ENCODE results near the gene KSR2.
"Not testable (repeated sequence)": the region's sequence is repeated elsewhere in the genome, so short reads cannot be mapped to it uniquely, and the experiment has no call there.

The KSR2 gene

DNA sequence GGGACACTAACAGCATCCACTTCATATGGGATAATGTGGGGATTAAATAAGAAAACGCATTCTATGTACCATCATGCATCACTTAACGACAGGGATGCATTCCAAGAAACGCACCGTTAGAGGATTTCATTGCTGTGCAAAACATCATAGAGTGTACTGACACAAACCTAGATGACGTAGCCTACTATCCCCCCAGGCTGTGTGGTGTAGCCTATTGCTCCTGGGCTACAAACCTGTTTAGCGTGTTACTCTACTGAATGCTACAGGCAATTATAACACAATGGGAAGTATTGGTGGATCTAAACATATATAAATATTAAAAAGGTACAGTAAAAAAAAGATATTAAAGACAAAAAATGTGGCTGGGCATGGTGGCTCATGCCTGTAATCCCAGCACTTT lies 230.6 kb downstream of the KSR2 start:
- TF ChIP-seq CTCF (IDR thresholded peaks at IDR 0.05; ENCODE audit: low read depth, low read length), result no peak
- no peak overlapping the region for H3K4me3 ChIP-seq (ENCODE audit: low read depth, low read length)

DNA sequence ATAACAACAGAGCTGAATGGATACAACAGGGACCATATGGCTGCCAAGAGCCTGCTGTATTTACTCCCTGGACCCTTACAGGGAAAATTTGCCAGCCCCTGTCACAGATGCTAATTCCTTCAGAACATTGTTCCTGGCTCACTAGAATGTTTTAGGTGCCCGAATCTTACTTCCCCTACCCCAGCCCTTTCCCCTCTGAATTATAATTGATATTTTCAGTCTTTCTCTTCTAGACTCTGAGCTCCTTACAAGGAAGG lies 235.3 kb downstream of the KSR2 start:
- H3K4me3 ChIP-seq (ENCODE audit: low read depth, low read length), result no peak overlapping the region
- TF ChIP-seq CTCF (IDR thresholded peaks at IDR 0.05; ENCODE audit: low read depth, low read length), result no peak

GRCh38 chr12:117732761-117733548 lies 235.8 kb downstream of the KSR2 start:
- H3K4me3 ChIP-seq (ENCODE audit: low read depth, low read length), result no peak overlapping the region
- TF ChIP-seq CTCF (IDR thresholded peaks at IDR 0.05; ENCODE audit: low read depth, low read length), result no peak

GRCh38 chr12:117731131-117731530 lies 237.7 kb downstream of the KSR2 start:
- not testable (repeated sequence) for H3K4me3 ChIP-seq (ENCODE audit: low read depth, low read length)

- no peak overlapping the region for H3K4me3 ChIP-seq (ENCODE audit: low read depth, low read length)
- no peak for TF ChIP-seq CTCF (IDR thresholded peaks at IDR 0.05; ENCODE audit: low read depth, low read length)
Observed at GRCh38 chr12:117727301-117727700, 241.5 kb downstream of the KSR2 start.

DNA sequence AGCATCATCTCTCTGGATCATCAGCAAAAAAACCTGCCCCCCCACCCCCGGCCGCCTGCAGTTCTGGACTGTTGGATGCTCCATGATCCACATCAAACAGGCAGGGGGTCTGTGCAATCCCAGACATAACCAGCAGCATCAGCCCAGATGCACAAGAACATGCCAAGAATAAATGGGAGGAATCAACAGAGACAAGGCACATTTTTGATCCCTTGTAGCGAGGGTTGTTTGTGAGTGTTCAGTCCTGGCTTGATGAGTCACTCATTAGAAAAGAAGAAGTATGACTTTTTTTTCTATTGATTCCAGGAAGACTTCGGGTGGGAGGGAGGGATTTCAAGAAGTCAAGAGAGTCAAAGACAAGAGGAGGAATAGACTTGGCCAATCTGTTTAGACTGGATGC lies 244.2 kb downstream of the KSR2 start:
- H3K4me3 ChIP-seq (ENCODE audit: low read depth, low read length), result no peak overlapping the region
- TF ChIP-seq CTCF (IDR thresholded peaks at IDR 0.05; ENCODE audit: low read depth, low read length), result no peak

DNA sequence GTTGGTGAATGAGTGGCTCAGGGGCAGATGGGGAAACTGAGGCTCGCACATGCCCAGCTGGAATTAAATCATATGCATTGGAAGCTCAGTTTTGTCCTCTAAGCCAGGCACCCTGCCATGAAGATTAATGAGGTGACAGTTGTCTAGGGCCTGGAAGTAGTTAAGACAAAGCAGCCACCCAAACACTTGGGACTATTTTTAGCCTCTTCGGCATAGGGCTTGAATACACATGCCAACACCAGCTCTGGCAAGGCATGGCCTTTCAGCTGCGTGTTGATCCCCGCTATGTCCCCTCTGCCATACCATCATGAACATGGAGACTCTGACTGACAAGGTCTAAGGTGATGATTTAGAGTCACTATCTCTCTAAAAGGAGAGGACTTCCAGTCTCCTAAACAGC lies 250.2 kb downstream of the KSR2 start:
- TF ChIP-seq CTCF (IDR thresholded peaks at IDR 0.05; ENCODE audit: low read depth, low read length), result no peak
- H3K4me3 ChIP-seq (ENCODE audit: low read depth, low read length), result no peak overlapping the region

DNA sequence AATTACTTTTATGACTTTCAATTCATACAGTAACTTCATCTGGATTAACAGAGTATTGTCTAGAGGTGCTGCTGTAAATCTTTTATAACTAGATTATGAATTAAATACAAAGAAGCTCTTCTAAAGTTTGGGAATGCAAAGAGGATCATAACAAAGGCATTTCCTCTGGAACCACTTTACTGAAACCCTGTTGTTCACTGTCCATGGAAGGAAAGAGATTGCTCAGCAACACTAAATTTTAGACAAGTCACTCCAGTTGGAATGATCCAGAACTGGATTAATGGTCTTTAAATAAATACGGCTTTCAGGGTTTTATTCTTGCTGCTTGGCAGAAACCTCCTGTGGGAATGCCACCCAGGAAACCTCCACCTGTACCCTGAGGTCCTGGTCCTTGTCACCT lies 250.6 kb downstream of the KSR2 start:
- TF ChIP-seq CTCF (IDR thresholded peaks at IDR 0.05; ENCODE audit: low read depth, low read length), result no peak
- no peak overlapping the region for H3K4me3 ChIP-seq (ENCODE audit: low read depth, low read length)
